ENCODE data around the gene BNC2. TPM values are rescaled to one million over a fixed set of nuclear protein-coding genes. Genes with fewer than 3 reads are reported as not detected.

The BNC2 gene
- total RNA-seq, 4 donors from 2014 or later = 3.9 to 45.4 (median 13.1) TPM

GRCh38 chr9:16363916-16364315 lies 506.6 kb downstream of the BNC2 start:
- H3K9me3 ChIP-seq = no peaks in the 10 kb centered on the region
- H3K4me1 ChIP-seq = no peaks in the 10 kb centered on the region
- DNase-seq = no peak
- no peaks in the 10 kb centered on the region for H3K27me3 ChIP-seq
- no peak overlapping the region for H3K27ac ChIP-seq
- no peaks in the 10 kb centered on the region for H3K36me3 ChIP-seq
- no peak overlapping the region for H3K4me3 ChIP-seq
- TF ChIP-seq CTCF (IDR thresholded peaks at IDR 0.05) (no peak), POLR2A (IDR thresholded peaks at IDR 0.05) (no peak)

GRCh38 chr9:16363073-16363781 lies 507.2 kb downstream of the BNC2 start:
- Histone ChIP-seq H3K27me3 (no peaks in the 10 kb centered on the region), H3K4me1 (no peaks in the 10 kb centered on the region), H3K36me3 (no peaks in the 10 kb centered on the region), H3K27ac (no peak overlapping the region), H3K9me3 (no peaks in the 10 kb centered on the region), H3K4me3 (no peak overlapping the region)
- DNase-seq = no peak
- TF ChIP-seq POLR2A (IDR thresholded peaks at IDR 0.05) = no peak
- TF ChIP-seq CTCF (IDR thresholded peaks at IDR 0.05) = no peak

GRCh38 chr9:16361939-16362338 lies 508.5 kb downstream of the BNC2 start:
- Histone ChIP-seq H3K4me1 (no peaks in the 10 kb centered on the region), H3K27me3 (no peaks in the 10 kb centered on the region), H3K4me3 (no peak overlapping the region), H3K36me3 (no peaks in the 10 kb centered on the region), H3K27ac (no peak overlapping the region), H3K9me3 (no peaks in the 10 kb centered on the region)
- TF ChIP-seq CTCF (IDR thresholded peaks at IDR 0.05) (no peak), POLR2A (IDR thresholded peaks at IDR 0.05) (no peak)
- DNase-seq = no peak

- TF ChIP-seq POLR2A (IDR thresholded peaks at IDR 0.05) = no peak
- no peak for TF ChIP-seq CTCF (IDR thresholded peaks at IDR 0.05)
- H3K27me3 ChIP-seq = no peaks in the 10 kb centered on the region
- H3K36me3 ChIP-seq = no peaks in the 10 kb centered on the region
- no peak for DNase-seq
- H3K4me1 ChIP-seq = no peaks in the 10 kb centered on the region
- H3K4me3 ChIP-seq = no peak overlapping the region
- H3K9me3 ChIP-seq = no peaks in the 10 kb centered on the region
- no peak overlapping the region for H3K27ac ChIP-seq
Measured at GRCh38 chr9:16361118-16361517, 509.4 kb downstream of the BNC2 start.

- TF ChIP-seq CTCF (IDR thresholded peaks at IDR 0.05) (no peak), POLR2A (IDR thresholded peaks at IDR 0.05) (no peak)
- no peak for DNase-seq
Measured at GRCh38 chr9:16360247-16360646, 510.2 kb downstream of the BNC2 start.

More at GRCh38 chr9:16360247-16360646, 510.2 kb downstream of the BNC2 start:
- H3K27ac ChIP-seq = no peak overlapping the region
- H3K36me3 ChIP-seq = no peaks in the 10 kb centered on the region
- no peak overlapping the region for H3K4me3 ChIP-seq
- no peaks in the 10 kb centered on the region for H3K27me3 ChIP-seq
- H3K9me3 ChIP-seq = no peaks in the 10 kb centered on the region
- no peaks in the 10 kb centered on the region for H3K4me1 ChIP-seq

Small RNAs within 50 kb of the gene (small RNA-seq; reads per million reads assigned to genes)
- 0 reads per million in 2 donors for gene LSM1P1

Data from Peyer's patch (tissue), 4 donors.